Ureter (tissue), 1 donor: ENCODE data around the gene PPP1R26. TPM values are rescaled to one million over a fixed set of nuclear protein-coding genes. Genes with fewer than 3 reads are reported as not detected.
"Not testable (repeated sequence)": the region's sequence is repeated elsewhere in the genome, so short reads cannot be mapped to it uniquely, and the experiment has no call there.

Experiments used
- DNase-seq: peaks from one replicate; pipeline ENCODE4 v3.0.0-alpha.2; 2020; ENCODE audit warnings: low spot score
- total RNA-seq: library from RNA; stranded (reverse); gene quantifications from one replicate; pipeline ENCODE4 v1.2.4, GENCODE V29; 2023
- donor health status: DM: yes; HTN: yes; CAD: no.

The PPP1R26 gene, protein sequence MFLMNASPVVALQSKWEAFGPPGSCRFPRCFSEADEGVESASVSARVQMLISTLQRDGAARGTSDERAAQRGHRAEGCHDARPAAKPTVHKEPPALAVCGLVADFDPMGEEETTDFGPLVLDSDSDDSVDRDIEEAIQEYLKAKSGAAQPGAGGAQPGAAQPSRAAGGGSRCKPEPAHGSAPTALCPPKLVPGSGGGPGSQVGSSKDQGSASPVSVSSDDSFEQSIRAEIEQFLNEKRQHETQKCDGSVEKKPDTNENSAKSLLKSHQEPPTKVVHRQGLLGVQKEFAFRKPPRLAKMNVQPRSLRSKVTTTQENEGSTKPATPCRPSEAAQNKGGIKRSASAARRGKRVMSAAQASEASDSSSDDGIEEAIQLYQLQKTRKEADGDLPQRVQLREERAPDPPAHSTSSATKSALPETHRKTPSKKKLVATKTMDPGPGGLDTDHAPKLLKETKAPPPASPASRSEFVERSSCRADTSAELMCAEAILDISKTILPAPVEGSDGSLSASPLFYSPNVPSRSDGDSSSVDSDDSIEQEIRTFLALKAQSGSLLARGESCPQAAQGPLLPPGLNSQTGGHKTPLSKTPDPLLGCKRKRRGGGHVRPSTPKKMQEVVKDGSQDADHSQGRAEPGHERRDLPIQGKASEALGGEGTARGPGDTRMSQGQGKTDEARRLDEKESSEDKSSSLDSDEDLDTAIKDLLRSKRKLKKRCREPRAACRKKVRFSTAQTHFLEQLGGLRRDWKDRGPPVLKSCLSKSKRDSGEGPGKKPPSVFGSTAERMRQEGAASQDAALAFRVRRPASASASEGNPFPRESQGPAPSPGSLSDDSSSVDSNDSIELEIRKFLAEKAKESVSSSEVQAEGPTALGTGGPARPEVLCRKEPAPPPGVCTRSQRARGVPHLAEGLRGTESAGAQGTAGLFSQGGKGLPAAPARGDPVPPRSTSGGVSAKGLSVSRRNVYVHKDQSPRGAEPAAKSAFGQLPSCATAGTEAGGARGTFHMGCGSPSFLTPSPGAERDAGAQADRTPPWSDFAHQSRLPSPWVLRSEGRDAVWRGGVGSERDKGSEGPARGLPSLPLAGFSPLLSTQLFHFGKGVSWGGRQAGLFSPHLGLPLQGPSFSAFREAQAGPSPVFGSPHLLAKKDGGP (N-terminal part only)
- 25.6 TPM for total RNA-seq

DNA sequence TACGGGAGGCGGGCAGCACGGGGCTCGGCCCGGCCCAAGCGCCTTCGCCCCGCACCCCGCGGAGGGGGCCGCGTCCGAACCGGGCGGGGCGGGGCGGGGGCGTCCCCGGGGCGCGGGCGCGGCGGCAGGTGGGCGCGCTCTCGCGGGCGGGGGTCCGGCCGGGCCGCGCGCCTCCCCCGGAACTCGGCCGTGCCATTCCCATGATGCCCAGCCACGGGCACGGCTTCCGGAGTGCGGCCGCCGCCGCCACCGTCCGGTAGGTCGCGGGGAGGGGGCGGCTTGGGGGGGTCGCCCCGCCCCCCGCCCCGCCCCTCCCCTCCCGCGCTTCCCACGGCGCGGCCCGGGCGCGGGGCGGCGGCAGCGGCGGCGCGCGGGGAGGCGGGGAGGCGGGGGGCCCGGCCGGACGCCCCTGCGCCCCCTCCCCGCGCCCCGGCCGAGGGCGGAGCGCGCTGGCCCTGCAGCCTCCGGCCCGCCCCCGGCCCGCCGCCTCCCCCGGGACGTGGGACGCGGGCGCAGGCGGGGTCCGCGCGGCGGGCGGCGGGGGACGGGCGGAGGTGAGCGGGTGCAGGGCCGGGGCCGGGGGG is at the start of gene PPP1R26:
PPP1R26 (plus strand) TSS at position 314 of the 584 bp plus-strand sequence. CDS start 4,729 bp downstream, outside the sequence.
- DNase-seq: no peak

GRCh38 chr9:135437259-135437658 is 42.3 kb upstream of the PPP1R26 start:
- no peak for DNase-seq

- not testable (repeated sequence) for DNase-seq
Measured at GRCh38 chr9:135437696-135438095, 41.9 kb upstream of the PPP1R26 start.

- DNase-seq: peak; percentile 75
Measured at GRCh38 chr9:135438581-135439232, 40.9 kb upstream of the PPP1R26 start.

DNA sequence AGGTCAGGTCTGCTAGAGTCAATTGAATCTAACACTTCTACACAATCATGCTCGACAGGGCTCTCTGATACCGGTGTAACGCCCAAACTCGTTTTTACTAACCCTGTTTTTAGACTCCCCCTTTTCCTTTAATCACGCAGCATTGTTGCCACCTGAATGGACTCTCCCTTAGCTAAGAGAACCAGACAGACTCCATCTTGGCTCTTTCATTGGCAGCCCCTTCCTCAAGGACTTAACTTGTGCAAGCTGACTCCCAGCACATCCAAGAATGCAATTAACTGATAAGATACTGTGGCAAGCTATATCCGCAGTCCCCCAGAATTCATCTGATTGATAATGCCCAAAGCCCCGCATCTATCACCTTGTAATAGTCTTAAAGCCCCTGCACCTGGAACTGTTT is 40.1 kb upstream of the PPP1R26 start:
- not testable (repeated sequence) for DNase-seq

DNA sequence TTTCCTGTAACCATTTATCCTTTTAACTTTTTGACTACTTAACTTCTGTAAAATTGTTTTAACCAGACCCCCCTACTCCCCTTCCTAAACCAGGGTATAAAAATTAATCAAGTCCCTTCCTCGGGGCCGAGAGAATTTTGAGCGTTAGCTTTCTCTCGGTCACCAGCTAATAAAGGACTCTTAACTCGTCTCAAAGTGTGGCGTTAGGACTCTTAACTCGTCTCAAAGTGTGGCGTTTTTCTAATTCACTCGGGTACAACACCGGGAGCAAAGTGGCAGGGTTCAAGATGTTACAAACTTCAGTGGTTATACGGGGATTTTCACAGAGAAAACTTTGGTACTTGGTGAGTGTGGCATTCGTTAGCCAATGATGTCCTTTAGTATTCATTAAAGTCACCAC is 39.7 kb upstream of the PPP1R26 start:
- DNase-seq: no peak

- no peak for DNase-seq
Measured at GRCh38 chr9:135440620-135441019, 39.0 kb upstream of the PPP1R26 start.

DNA sequence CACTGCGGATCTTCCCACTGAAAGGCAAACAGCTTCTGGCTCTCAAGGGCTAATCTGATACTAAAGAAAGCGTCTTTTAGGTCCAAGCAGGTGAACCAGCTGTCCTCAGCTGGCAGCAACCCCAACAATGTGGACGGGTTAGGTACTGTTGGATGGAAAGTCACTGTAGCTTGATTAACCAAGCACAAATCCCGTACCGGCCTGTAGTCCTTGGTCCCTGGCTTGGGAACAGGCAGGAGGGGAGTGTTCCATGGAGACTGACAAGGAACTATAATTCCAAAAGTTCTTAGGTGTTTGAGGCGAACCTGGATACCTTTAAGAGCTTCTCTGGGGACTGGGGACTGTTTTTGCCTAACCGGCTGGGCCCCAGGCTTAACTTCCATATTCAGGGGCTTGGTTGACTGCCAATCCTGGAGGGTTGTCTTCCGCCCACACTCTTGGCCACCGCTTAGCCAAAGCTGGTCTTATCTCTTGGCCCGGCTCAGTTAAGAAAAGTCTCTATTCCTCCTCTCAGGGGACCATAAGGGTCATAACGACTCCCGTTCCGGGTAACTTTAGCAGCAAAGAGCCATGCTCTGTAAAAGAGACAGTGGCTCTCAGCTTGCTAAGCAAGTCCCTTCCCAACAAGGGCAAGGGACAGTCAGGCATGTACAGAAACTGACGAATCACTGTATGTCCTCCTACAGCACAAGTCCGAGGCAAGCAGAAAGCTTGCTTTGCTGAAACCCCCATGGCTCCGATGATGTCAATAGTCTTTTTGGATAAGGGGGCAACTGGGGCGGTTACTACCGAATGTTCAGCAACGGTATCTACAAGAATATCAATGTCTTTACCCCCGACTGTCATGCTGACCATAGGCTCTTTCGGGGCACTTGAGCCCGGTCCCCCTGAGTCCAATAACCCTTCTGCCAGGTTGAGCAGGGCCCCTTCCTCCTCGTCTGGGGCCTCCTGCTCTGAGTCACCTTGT is 38.2 kb upstream of the PPP1R26 start:
- DNase-seq: not testable (repeated sequence)

DNA sequence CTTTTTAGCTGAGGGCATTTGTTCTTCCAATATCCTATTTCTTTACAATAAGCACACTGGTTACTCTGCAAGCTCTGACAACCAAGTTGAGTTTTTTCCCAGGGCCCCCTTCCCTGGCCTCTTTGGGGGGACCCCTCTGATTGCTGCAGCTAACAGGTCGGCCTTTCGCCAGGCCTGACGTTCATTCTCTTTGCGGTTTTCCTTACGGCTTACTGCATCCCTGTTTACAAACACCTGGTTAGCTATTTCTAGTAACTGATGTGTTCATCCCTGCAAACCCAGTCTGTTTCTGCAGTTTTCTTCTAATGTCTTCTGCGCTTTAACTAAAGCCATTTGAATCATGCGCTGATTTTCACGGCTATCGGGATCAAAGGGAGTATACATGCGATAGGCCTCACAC is 37.5 kb upstream of the PPP1R26 start:
- DNase-seq: no peak

DNA sequence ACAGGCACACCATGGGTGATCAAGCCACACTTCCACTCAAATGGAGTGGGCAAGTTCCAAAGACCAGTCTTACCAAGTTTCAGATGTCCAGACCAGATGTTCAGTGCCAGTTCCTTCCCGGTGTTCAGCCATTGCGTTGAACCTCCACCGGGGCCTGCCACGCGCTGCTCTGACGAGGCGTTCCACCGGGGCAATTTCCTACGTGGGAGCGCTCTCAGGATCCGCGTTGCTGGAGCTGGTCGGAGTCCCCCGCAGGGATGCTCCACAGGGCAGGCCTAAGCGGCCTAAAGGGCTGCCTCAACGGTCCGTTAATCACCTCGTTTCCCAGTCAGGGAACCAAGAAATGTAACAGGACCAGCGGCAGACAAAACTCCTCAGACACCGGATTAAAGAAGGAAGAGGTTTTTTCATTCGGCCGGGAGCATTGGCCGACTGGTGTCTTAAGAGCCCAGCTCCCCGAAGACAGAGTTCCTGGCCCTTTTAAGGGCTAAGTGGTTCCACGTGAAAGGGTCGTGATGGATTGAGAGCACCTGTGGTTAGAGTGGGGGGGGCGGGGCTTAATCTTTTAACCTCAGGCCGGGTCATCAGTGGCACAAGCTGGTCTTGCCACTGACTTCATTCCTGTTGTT is 35.7 kb upstream of the PPP1R26 start:
- no peak for DNase-seq

- DNase-seq: no peak
Measured at GRCh38 chr9:135447126-135447525, 32.5 kb upstream of the PPP1R26 start.

GRCh38 chr9:135448663-135449100 is 30.9 kb upstream of the PPP1R26 start:
- no peak for DNase-seq

GRCh38 chr9:135449532-135449931 is 30.1 kb upstream of the PPP1R26 start:
- DNase-seq: not testable (repeated sequence)

DNA sequence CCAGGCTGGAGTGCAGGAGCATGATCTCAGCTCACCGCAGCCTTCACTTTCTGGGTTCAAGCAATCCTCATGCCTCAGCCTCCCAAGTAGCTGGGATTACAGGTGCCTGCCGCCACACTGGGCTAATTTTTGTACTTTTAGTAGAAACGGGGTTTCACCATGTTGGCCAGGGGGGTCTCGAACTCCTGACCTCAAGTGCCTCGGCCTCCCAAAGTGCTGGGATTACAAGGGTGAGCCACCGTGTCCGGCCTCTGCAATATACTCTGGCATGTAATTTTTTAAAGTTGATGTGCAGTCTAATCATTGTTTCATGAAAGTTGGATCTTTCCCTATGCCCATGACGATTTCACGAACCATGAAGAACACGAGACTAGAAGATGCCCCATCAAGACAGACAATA is 28.6 kb upstream of the PPP1R26 start:
- DNase-seq: no peak

DNA sequence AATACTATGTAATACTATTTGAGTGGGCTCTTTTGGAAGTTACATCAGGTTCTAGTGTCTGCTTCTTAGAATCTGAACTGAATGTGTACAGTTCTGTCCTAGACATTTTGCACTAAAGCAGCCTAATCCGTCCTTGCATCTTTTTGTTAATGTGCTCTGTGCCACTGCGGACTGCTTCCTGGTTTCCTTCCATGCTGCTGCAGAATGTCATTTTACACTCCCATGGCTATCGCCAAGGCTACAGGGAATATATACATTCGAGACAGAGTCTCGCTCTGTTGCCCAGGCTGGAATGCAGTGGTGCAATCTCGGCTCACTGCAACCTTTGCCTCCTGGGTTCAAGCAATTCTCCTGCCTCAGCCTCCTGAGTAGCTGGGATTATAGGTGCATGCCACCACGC is 27.7 kb upstream of the PPP1R26 start:
- not testable (repeated sequence) for DNase-seq

DNA sequence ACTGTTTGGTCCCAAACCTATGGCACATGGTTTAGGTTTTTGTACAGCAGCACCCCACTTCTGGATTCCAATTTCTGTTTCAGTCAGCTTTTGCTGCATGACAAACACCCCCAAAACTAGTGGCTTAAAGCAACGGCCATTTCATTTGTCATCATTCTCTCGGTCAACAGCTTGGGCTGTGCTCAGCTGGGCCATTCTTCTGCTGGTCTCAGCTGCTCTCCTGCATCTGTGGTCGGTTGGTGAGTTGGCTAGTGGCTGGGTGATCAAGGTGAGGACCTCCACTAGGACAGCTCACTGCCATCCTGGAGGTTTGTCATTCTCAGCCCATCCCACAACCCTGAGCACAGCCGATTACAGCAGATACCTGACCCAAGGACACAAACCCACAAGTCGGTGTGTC is 24.8 kb upstream of the PPP1R26 start:
- no peak for DNase-seq

DNA sequence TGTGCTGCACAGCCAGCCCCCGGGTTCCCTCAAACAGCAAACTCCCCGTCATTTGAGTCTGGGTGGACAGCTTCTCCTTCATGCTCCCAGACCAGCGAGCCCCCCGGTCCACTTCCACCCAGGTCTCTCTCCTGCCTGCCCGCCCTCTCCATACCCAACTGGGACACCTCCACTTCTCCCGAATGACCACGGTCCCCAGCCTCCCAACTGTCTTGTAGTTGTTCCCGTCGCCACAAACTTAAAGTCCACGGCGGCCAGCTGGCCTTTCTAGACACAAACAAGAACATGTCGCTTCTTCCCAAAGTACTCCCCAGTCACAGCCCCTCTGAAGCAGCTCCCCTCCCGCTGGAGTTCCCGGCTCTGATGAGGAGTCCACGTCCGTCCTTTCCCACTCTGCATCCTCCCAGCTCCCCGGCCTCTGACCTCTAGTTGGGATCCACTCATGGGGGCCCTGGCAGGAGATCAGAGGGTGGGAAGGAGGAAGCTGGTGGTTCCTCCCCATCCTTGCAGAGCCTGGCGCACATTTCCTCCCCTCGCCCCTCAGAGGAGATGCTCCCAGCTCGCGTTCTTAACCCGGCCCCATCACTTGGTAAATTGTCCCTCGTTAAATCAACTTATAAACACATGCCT is 24.1 kb upstream of the PPP1R26 start:
- no peak for DNase-seq

DNA sequence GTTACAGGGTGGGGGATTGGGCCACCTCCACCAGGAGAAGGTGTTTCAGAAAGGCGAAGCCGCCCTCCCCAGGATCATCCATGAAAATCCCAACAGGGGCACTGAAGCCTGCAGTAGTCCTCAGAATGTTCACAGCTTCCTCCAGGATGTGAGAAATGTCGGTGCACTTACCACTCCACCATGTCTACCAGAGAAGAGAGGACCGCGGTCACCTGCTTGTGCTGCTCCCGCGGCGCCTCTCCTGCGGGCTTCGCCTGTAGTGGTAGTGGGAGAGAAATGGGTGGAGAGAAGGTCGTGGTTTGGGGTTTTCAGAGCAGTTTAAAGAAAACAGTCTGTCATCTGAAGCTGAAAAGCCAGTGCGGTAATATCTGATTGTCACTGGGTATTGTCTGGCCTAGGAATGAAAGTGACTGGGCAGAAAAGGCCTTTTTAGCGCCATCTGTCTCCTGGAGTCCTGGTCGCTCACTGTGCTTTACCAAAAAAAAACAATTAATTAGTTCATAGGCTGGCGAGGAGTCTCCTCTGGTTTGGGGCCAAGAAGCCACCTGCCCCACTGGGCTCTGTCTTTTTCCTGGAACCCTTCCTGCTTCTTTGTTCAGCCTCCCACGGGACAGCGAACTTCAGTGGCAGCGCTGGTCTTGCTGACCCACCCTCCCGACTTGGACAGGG is 23.0 kb upstream of the PPP1R26 start:
- DNase-seq: no peak
